Fibroblast of skin of left biceps (primary cell): Measurements from ENCODE around the gene UNC5C.

ENCODE experiments used
- DNase-seq, 2 experiments: peaks; one replicate each; pipeline ENCODE4 v3.0.0-alpha.2; 2013; ENCODE audit warnings: low read depth in 2 of 2

UNC5C gene

DNA sequence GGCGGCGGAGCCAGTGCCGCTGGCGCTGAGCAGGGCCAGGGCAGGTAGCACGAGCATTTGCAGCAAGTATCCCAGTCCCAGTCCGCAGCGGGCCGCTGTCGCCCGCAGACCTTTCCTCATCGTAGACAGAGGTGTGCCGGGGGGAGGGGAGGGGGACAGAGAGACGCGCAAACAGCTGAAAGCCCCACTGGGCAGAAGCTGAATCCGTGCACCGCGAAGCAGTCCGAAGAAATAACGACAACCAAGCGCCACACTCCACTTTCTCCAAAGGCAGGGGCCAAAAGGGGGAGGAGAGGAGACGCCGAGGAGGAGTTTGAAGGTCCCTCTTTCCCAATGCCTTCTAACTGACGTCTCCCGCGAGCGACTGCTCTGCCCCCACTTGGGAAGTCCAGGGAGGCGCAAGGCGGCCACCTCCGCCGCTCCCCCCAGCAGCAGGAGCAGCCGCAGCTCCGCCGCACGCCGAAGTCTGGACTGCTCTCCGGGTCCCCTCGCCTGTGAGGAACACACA is at the start of gene UNC5C:
UNC5C (minus strand) TSS at position 236 of the 508 bp plus-strand sequence.
- DNase-seq: no peak

DNA sequence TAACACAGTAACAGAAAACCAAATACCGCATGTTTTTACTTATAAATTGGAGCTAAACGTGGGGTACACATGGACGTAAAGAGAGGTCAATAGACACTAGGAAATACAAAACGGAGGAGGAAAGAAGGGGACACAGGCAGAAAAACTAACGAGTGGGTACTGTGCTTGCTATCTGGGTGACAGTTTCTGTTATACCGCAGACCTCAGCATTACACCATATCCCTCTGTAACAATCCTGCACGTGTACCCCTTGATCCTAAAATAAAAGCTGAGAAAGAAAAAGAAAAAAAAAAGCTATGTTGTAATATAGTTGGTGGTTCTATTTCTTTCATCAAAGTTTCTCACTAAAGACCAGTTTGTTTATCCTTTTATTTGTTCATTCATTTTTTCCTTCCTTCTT is 47.9 kb upstream of the UNC5C start:
- DNase-seq: no peak

DNA sequence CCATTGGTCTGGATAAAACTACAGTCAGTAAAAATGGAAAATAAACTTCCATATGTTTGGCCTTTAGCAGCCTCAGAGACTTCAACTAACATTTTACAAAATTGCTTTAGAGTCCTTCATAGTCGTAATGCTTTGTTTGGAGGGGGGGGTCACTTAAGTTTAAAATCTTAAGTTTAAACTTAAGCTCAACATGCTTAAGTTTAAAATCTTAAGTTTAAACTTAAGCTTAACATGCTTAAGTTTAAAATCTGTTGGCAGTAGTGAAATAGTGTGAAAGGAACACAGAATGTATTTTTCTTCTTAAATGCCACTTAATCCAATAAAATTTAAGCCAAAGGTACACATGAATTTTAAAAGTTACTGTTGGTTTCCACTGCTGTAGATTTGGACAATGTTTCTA is 45.9 kb upstream of the UNC5C start:
- no peak for DNase-seq

DNA sequence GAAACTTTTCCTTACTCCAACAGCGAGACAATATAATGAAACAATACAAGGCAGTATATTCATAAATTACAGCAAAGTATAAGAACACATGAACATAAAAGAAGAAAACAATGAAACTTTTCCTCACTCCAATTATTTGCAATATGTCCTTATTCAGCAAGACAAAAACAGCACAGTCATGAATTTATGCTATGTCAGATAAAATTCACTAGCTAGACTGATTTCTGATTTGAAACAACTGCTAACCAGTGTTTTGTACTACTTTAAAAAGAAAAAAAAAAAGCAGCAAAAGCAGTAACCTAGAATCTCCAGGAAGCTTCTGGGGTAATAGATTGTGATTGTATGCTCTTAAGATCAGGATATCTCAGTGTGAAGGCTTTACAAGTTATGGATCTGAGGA is 45.2 kb upstream of the UNC5C start:
- DNase-seq: no peak

DNA sequence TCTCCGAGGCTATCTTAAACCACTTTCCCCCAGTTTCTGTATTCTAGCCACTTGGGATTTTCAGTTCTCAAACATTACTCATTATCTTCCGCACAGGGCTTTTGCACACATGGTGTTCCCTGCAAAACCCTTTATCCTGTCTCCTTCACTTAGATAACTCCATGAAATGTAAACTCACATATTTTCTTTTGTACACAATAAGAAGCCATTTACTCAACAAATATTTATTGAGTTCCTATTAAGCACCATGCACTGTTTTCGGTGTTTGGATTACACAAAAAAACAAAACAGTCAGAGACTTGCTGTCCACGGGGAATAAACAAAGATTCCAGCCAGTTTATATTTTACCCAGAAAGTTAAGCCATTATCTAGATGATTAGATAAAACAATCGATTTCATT is 42.5 kb upstream of the UNC5C start:
- DNase-seq: no peak

DNA sequence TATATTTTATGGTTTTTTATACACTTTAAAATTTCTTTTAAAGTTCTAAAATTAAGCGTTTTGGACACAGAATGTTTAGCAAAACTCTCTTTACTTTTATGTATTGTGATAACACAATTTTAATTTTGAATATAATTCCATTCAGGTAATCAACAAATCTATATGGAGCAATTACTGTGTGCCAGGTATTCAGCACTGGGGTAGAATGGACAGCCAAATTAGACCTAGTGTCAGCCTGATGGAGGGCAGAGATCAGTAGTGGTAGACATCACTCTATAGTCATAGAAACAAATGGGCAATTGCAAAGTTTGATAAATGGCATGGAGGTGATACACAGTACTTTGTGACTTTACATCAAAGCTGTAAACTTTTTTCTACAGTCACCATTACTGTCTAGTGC is 41.8 kb upstream of the UNC5C start:
- no peak for DNase-seq

DNA sequence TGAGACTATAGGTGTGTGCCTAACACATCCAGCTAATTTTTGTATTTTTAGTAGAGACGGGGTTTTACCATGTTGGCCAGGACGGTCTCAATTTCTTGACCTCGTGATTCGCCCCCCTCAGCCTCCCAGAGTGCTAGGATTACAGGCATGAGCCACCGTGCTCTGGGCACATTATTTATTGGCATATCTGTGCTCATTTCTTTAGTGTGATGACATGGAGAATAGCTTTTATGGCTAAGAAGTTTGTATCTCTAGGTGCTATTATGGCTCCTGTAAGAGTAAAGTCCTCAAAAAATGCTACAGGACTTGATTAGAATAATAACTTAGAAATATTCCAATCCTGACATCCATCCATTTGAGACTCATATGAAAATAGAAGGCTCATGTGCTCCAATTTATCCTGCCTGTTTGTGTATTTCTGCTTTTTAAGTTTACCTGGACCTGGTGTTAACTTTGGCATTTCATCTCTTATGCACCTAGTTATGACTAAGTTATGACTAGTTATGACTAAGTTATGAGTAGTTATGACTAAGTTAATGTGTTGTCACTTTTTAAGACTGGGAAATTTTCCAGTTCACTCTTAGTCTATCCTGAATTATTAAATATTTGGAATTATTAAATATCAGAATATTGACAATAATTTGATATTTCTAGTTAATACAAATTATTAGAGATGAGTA is 36.4 kb upstream of the UNC5C start:
- no peak for DNase-seq

DNA sequence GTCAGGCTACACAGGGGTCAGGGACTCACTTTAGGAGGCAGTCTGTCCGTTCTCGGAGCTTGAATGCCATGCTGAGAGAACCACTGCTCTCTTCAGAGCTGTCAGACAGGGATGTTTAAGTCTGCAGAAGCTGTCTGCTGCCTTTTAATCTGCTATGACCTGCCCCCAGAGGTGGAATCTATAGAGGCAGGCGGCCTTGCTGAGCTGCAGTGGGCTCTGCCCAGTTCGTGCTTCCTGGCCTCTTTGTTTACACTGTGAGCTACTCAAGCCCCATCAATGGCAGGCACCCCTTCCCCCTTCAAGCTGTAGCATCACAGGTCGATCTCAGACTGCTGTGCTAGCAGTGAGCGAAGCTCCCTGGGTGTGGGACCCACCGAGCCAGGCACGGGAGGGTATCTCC is 31.5 kb upstream of the UNC5C start:
- DNase-seq: no peak

DNA sequence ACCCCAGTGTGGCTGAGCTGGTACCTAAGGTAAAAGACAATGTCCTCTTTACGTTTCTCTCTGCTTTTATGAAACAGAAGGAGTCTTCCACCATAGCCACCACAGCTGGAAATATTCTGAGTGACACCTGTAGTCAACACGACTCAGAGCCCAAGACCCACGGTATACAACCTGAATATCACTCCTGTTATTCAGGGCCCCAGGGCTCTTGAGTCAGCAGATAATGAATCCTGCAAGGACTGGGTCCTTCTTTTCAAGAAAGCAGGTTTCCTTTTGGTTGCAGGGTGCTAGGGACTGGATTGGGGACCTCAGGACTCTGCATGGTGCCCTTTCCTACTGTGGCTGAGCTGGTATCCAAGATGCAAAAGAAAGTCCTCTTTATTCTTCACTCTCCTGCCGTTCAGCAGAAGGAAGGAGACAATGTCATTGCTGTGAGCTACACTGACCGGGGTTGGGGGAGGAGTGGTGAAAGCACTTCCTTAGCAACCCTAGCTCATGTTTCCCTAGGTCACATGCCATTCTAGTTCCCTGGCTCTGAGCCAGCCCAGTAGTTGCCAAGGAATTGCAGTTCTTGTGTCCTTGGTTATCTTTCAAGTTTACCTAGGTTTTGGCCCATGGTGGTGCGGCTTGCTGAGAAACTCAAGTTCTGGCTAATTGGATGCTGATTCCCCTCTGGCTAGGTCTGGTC is 23.7 kb upstream of the UNC5C start:
- DNase-seq: no peak

DNA sequence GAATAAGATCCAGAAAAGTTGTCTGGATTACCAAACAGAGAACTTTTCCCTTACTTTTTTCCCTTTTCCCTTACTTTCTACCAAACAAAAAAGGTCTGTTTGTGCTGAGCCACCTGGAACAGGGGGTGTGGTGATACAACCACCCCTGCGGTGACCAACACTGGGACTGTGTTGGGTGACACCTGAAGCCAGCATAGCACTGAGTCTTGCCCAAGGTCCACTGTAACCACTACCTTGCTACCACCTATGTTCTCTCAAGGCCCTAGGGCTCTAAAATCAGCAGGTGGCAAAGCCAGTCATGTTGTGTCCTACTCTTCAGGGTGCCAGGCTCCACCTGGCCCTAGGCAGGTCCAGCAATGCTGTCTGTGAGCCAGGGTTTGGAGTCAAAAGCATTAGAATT is 22.8 kb upstream of the UNC5C start:
- DNase-seq: no peak

DNA sequence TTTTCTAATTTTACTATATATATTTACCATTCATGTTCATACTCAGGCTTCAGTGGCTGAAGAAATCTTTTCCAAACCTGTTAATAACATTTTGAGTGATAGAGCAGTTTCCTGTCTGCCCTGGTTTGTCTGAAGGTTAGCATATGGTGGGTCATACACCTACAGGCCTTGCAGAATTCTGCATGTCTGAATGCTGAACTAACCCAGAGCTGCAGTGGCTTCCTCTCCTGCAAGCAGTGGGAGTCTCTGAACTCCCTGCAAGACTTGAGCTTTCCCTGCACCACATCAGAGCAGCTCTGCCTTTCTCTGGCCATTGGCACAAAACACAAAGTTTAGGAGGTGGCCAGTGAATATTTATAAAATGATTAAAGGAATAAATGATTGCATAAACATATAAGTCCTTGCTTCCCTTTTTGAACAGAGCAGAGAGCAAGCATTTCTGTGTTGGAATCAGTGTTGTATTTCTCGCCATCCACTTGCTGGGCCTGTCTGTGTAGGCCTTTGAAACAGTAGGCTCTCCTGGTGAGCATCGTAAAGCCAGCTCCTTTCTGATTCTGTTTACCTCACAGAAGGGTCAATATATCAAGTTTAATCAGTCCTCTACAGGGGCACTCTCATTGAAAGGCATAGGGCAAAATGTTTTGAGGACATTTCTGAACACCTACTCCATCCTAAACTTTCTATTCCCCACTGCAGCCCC is 15.0 kb upstream of the UNC5C start:
- DNase-seq: no peak

DNA sequence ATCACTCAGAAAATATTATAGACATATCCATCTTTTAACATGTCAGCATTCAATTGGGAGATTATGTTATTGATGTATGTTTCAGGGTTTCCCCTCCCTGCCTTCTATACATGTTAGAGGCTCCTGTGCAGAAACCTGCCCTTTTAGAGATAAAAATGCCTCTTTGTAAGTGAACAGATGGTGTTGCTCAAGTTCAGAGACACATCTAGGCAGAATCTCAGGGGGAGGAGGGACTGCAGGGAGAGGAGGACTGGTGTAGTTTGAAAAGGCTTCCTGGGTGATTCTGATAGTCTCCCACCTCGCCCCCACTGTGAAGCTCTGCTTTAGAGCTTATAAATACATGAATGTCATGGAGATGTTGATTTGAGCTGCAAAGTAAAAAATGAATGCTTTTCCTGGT is 12.0 kb upstream of the UNC5C start:
- DNase-seq: no peak

DNA sequence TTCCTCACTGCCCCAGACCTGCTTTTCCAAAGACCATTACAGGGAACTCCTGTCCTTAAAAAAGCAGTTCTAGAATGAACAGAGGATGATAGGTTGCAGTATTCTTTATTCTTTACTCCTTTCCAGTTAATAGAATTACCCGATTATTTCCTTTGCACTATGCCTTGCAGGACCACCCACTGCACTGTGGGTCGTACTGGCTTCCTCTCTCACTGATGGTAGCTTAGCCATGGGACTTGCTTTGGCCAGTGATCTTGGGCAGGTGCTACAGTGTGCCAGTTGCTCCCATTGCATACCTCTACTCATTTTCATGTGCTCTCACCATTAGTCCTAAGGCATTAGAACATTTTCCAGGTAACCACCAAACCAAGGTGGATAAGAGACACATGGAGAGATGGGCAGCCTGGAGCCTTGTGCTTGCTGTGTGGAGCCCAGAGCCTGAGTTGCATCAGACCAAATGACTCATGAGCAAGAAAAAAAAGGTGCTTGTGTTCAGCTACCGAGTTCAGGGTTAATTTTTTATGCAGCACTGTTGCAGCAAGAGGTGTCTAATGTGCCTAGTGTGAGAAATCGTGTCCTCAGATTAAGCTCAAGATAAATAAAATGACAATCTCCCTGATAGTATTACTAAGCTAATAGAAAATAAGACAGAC is 7.6 kb upstream of the UNC5C start:
- DNase-seq: no peak

DNA sequence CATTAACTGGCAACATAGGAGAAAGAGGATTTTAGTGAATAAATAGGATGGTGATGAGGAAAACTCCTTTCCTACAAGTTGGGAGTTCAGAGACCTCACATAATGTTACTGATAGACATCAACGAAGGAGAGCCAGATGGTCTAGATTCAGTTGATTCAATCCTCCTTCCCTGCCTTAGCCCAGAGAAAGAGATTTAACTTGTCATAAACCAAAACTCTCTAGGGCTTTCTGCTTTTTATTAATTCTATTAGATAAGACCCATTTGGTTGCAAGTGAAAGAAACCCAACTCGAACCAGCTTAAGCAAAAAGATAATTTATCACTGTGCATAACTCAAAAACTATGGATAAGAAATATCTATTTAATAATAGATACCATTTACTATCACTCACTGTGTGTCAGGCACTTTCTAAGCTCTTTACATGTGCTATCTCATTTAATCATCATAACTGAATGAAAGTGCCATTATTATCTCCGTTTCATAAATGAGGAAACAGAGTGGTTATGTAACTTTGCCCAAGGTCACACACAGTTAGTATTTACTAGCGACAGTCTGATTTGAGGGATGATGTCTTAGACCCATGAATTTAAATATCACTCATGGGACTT is 4.3 kb upstream of the UNC5C start:
- no peak for DNase-seq

DNA sequence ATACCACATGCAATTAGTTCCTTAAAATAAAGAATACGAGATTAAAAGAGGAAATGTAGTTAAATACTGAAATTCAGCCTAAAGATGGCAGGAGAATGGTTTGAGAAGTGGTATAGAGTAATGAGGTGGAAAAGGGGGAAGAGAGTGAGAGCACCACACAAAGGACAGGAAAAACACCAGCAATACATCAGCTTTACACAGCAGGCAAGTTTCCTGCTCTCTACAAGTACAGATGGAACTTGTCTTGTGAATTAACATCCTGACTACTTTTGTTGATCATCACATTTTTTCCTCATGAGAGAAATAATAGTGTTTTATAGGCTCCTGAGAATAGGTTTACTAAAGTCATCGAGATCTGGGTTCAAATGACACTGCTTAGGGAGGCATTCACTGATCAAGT is 2.9 kb upstream of the UNC5C start:
- no peak for DNase-seq

DNA sequence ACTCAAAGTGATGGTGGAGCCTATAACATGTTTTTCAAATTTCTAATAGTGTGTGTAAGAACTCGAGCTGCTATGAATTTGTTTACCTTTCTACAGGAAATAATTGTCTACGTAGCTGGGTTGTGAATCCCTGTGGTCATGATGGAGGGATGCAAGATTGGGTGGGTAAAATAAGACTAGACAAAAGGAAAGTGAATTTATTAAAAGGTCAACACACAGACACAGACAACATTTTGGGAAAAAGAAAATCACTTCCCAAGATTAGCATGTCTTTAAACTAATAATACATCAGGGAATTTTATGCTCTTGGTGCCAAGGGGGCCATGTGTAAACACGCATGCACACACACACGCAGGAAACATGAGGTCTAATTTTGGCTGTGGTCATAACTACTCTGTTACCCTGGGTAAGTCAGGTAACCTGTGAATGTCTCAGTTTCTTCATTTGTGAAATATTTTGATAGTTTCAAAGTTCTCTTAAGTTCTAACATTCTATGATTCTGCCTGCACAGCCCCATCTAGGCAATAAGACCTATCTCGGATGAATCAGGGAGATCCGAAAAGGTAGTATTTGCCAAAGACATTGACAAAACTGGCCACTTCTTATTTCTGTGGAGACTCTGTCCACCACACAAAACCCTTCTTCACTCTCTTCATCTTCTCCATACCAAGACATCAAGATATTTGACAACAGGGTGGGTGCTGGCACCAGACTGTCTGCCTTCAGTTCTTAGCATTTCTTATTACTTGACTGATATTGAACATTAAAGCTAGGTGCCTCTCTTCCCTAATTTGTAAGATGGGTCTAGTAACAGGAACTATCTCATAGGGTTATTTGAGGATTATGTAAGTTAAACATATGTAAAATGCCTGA is 1.6 kb upstream of the UNC5C start:
- no peak for DNase-seq

DNA sequence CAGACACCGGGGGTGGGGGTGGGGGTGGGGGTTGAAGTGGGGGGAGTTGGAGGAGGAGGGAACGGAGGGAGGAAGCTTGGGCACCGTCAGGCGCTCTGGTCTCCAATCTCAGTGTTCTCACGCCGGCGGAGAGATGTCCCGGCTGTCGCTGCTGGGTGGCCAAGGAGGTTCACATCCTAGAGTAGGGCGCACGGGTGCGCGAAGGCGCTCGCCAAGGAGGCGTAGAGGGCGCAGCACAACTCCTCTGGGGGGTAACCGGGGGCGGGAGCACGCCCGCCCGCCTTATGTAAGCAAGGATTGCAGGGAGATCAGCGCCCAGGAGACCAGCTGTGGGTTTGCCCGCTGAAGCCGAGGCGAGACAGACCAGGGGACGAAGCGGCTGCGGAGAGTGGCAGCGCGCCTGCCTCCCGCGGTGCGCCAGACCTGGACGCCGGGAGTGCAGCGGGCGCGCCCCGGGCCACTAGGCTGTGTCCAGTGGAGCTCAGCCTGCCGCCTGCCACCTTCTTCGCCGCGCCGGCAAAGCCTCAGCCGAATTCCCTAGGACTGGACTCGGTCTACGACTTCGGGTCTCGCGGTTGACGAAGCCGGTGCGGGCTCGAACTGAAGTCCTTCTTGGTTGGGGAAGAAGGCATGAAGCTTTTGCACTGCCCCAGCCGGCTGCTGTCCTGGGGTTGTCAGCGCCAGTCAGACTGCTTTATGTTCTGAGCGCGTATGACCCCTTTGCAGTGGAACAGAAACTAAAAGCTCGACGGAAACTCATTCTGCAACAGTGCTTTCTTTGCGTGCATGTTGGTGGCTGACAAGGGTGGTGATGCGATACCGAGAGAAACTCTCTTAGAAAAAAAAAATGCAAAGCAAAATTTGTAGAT is 707 bp upstream of the UNC5C start:
- no peak for DNase-seq

DNA sequence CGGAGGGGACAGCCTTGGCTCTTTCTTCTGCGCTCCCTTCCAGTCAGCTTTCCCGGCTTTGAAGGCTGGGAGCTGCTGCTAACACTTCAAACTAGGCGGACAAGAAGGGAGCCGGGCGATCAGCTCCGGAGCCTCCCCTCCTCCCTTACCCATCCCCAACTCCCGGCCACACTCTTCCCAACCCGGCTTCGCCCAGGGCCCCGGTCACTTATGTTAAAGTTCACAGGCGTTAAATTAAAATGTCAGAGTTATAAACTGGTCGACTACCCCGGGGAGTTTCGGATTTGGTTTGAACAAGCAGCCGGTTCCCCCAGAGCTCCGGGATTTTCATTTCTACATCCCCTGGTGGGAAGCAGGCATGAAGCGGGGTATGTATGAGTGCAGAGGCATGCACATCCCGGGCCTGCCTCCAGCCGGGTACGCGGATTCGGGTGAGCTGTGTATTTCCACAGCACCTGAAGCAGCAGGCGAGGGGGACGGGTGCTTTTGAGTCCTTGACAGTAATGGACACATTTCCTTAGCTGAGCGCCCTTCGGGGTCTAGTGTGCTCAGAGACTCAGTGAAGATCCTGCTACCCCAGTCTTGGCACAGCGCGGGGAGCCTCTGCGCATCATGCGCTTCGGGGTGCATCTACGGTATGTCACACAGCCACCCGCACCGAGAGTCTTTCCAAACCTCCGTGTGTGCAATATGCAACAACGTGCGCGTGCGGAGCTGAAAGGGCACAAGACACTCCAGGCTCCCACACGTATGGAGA is 880 bp downstream of the UNC5C start:
- DNase-seq: no peak
